Vagina (tissue), 2 donors: Measurements from ENCODE around the gene TMX2. TPM values are rescaled to one million over a fixed set of nuclear protein-coding genes. Genes with fewer than 3 reads are reported as not detected.

Experiments
- DNase-seq, 2 donors: peaks; one replicate each; pipeline ENCODE4 v3.0.0-alpha.2; 2017; ENCODE audit errors: extremely low spot score in 2 of 2
- H3K27ac ChIP-seq: fragments of 200-600 bp; sonication (generic); one replicate; pipeline ENCODE4 v1.5.1; 2019
- H3K27me3 ChIP-seq: fragments of 200-600 bp; sonication (generic); one replicate; pipeline ENCODE4 v1.5.1; 2019
- H3K36me3 ChIP-seq, 2 donors: fragments of 200-600 bp; sonication (generic); one replicate each; pipeline ENCODE4 v1.5.1; 2017 to 2019
- H3K4me1 ChIP-seq: fragments of 200-600 bp; sonication (generic); one replicate; pipeline ENCODE4 v1.5.1; 2019
- H3K4me3 ChIP-seq, 2 donors: fragments of 200-600 bp; sonication (generic); 1 replicate in 1 of 2; 2 replicates in 1 of 2; pipeline ENCODE4 v1.5.1; 2016 to 2019
- H3K9me3 ChIP-seq: fragments of 200-600 bp; sonication (generic); one replicate; pipeline ENCODE4 v1.5.1; 2019
- CTCF ChIP-seq, 3 experiments: fragments of 450-650 bp in 2 of 3; fragments of 200-600 bp in 1 of 3; sonication (generic) in 1 of 3; IDR thresholded peaks; one replicate each; pipeline ENCODE4 v1.5.1; 2017 to 2019; ENCODE audit warnings: antibody characterized with exemption in 3 of 3, mild to moderate bottlenecking in 2 of 3, moderate library complexity in 2 of 3
- POLR2A ChIP-seq, 2 donors: fragments of 450-650 bp; IDR thresholded peaks; one replicate each; pipeline ENCODE4 v1.6.1; 2017; ENCODE audit warnings: antibody characterized with exemption in 2 of 2, mild to moderate bottlenecking in 2 of 2, moderate library complexity in 2 of 2
- POLR2AphosphoS5 ChIP-seq, 2 donors: sonication (generic); formaldehyde crosslinking; IDR thresholded peaks; one replicate each; pipeline ENCODE4 v1.9.0; 2017; ENCODE audit warnings: antibody characterized with exemption in 2 of 2, mild to moderate bottlenecking in 2 of 2, low read depth in 1 of 2; ENCODE audit not compliant: insufficient read depth in 1 of 2
- intact Hi-C: fragments of 100-400 bp; cut with DNase I; formaldehyde crosslinking; loops from one replicate; pipeline ENCODE4 v1.15.1; 2023
- total RNA-seq: library from RNA; depleted of rRNA; stranded (reverse); fragments of >200 nt; gene quantifications from one replicate; pipeline ENCODE4 v1.2.3, GENCODE V29; 2016

The TMX2 gene
- total RNA-seq, 1 donor from 2014 or later, result 44.4 TPM

DNA sequence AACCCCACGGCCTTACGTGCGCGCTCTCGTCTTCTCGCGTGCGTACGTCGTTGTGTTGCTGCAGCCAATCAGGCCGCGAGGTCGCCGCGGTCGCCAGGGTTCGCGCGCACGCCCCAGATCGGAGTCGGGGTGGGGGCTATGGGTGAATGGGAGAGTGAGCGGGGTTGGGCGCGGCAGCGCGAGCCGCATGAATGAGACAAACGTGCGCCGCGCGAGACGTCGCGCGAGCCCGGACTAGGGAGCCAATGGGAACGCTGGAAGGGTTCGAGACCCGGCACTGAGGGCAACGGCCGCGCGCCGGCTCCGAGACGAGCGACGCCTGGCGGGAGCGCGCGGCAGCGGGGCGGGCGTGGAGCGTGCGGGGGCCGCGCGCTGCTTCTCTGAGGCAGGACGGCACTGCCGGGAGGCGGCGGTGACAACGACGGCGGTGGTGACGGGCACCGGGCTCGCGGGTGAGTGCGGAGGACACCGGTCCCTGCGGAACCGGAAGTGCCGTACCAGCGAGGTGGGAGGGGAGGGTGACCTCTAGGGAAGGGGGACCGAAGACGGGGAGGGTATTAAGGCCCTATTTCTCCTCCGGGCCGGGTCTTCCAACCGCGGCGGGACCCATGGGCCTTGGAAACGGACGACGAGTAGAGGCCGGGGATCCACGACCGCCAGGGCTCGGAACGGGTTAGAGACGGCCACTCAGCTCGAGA, 44.5 kb upstream of the TMX2 start, which contains the start of gene ZDHHC5:
ZDHHC5 (plus strand) TSS at position 379 of the 698 bp plus-strand sequence. CDS start 4,977 bp downstream, outside the sequence.
- DNase-seq, result peak; percentile 98 to 100
- Histone ChIP-seq H3K36me3 (peaks cover 0 to 11% of the 10 kb centered on the region in 2 donors), H3K27ac (peak within 1 kb of the TSS; percentile 98), H3K4me1 (peaks cover 43% of the 10 kb centered on the region), H3K9me3 (no peaks in the 10 kb centered on the region), H3K4me3 (peak within 1 kb of the TSS; percentile 92 to 99), H3K27me3 (no peaks in the 10 kb centered on the region)
- TF ChIP-seq POLR2A (IDR thresholded peaks at IDR 0.05) (peak in 1 of 2 donors; percentile 51), CTCF (IDR thresholded peaks at IDR 0.05) (peak; percentile 46 to 54 (median 49)), POLR2AphosphoS5 (IDR thresholded peaks at IDR 0.05; ENCODE audit: insufficient read depth in 1 of 2, low read depth in 1 of 2) (peak in 1 of 2 donors; percentile 76)
- intact Hi-C loops, result no loop called here

GRCh38 chr11:57668434-57668782, 44.0 kb upstream of the TMX2 start:
- DNase-seq, result no peak
- Histone ChIP-seq H3K36me3 (peaks cover 0 to 16% of the 10 kb centered on the region in 2 donors), H3K4me1 (peaks cover 46% of the 10 kb centered on the region), H3K27me3 (no peaks in the 10 kb centered on the region), H3K9me3 (no peaks in the 10 kb centered on the region), H3K27ac (peak overlapping the region; percentile 98), H3K4me3 (peak overlapping the region; percentile 92 to 99)
- TF ChIP-seq POLR2AphosphoS5 (IDR thresholded peaks at IDR 0.05; ENCODE audit: insufficient read depth in 1 of 2, low read depth in 1 of 2) (no peak), CTCF (IDR thresholded peaks at IDR 0.05) (no peak), POLR2A (IDR thresholded peaks at IDR 0.05) (no peak)
- intact Hi-C loops, result no loop called here

- H3K4me3 ChIP-seq, result no peak overlapping the region
- TF ChIP-seq CTCF (IDR thresholded peaks at IDR 0.05) (no peak), POLR2A (IDR thresholded peaks at IDR 0.05) (no peak), POLR2AphosphoS5 (IDR thresholded peaks at IDR 0.05; ENCODE audit: insufficient read depth in 1 of 2, low read depth in 1 of 2) (no peak)
- H3K36me3 ChIP-seq, result peaks cover 0 to 26% of the 10 kb centered on the region in 2 donors
- H3K27me3 ChIP-seq, result no peaks in the 10 kb centered on the region
- H3K9me3 ChIP-seq, result no peaks in the 10 kb centered on the region
- intact Hi-C loops, result no loop called here
- peak overlapping the region; percentile 53 for H3K27ac ChIP-seq
- H3K4me1 ChIP-seq, result peaks cover 75% of the 10 kb centered on the region
- DNase-seq, result no peak
Measured at GRCh38 chr11:57674251-57674650, 38.1 kb upstream of the TMX2 start.

DNA sequence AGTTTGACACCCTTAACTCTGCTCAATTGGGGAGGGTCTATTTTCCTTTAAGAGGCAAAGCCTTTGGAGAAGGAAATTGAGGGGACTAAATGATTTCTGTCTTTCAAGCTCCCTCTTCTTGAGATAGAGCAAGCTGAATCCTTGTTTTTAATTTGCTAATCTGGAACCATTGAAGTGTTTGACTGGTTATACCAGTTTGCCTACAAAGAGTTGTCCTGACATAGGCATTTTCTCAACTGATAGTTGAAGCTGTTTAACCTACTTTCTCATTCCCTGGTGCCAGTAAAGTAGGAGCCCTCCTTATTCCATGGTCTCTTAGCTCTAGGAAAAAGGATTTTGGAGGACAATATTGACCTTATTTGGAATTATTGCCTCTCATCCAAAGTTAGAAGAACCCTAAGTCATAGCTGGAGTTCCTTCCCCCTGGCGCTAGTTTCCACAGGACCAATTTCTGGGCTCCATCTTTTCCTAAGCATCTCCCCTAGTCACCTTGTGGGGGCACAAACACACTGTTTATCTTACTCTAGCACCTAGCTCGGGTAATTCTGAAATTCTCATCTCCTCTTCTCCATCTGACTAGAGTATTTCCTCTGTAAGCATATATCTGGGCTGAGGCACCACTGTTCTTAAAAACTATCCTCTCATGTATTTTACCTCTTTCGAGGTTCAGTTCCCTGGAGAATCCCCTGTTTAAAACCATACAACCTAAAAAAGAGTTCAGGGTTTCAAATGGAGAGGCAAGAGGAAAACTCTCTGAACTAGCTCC, 37.0 kb upstream of the TMX2 start:
- TF ChIP-seq CTCF (IDR thresholded peaks at IDR 0.05), result no peak
- TF ChIP-seq POLR2AphosphoS5 (IDR thresholded peaks at IDR 0.05; ENCODE audit: insufficient read depth in 1 of 2, low read depth in 1 of 2), result peak in 1 of 2 donors; percentile 32
- peaks cover 0 to 26% of the 10 kb centered on the region in 2 donors for H3K36me3 ChIP-seq
- no peaks in the 10 kb centered on the region for H3K9me3 ChIP-seq
- no peak for DNase-seq
- intact Hi-C loops, result no loop called here
- H3K4me1 ChIP-seq, result peaks cover 75% of the 10 kb centered on the region
- H3K27me3 ChIP-seq, result no peaks in the 10 kb centered on the region
- peak overlapping the region; percentile 53 for H3K27ac ChIP-seq
- H3K4me3 ChIP-seq, result no peak overlapping the region
